Glutamatergic neuron (in vitro differentiated cells): Measurements from ENCODE around the gene WDR27. TPM values are rescaled to one million over a fixed set of nuclear protein-coding genes. Genes with fewer than 3 reads are reported as not detected.

Source experiments
- DNase-seq: peaks from one replicate; pipeline ENCODE4 v3.0.0; 2022
- H3K27ac Mint-ChIP-seq: one replicate; pipeline ENCODE4 v1.8.0; 2020; ENCODE audit warnings: mild to moderate bottlenecking, mixed read lengths, inconsistent platforms; ENCODE audit not compliant: unreplicated experiment
- H3K27me3 Mint-ChIP-seq: one replicate; pipeline ENCODE4 v1.8.0; 2020; ENCODE audit warnings: mild to moderate bottlenecking, moderate library complexity, mixed read lengths, inconsistent platforms; ENCODE audit not compliant: unreplicated experiment
- H3K36me3 Mint-ChIP-seq: one replicate; pipeline ENCODE4 v1.8.0; 2020; ENCODE audit warnings: mild to moderate bottlenecking, mixed read lengths, inconsistent platforms; ENCODE audit not compliant: unreplicated experiment
- H3K4me1 Mint-ChIP-seq: one replicate; pipeline ENCODE4 v1.8.0; 2020; ENCODE audit warnings: mild to moderate bottlenecking, low read depth, mixed read lengths, inconsistent platforms; ENCODE audit not compliant: unreplicated experiment
- H3K4me3 Mint-ChIP-seq: one replicate; pipeline ENCODE4 v1.8.0; 2020; ENCODE audit warnings: mild to moderate bottlenecking, mixed read lengths, inconsistent platforms; ENCODE audit not compliant: unreplicated experiment
- H3K9me3 Mint-ChIP-seq: one replicate; pipeline ENCODE4 v1.8.0; 2020; ENCODE audit warnings: mild to moderate bottlenecking, moderate library complexity, mixed read lengths, inconsistent platforms; ENCODE audit not compliant: unreplicated experiment
- CTCF ChIP-seq: fragments of 200-600 bp; sonication (generic); IDR thresholded peaks from one replicate; pipeline ENCODE4 v1.5.0; 2021; ENCODE audit not compliant: partially characterized antibody, unreplicated experiment
- total RNA-seq: library from RNA; stranded (reverse); fragmentation: NEBNext Ultra II Directional; extraction: Animal tissue kit (Norgen Biotek cat#: 25700); gene quantifications from one replicate; pipeline ENCODE4 v1.2.1, GENCODE V29; 2021; ENCODE audit not compliant: unreplicated experiment

The WDR27 gene
- total RNA-seq, 1 donor from 2014 or later = 64.8 TPM

- Mint-ChIP-seq H3K4me1 (peaks cover 5% of the 10 kb centered on the region), H3K27me3 (peaks cover 11% of the 10 kb centered on the region), H3K9me3 (peaks cover 14% of the 10 kb centered on the region), H3K27ac (no peak overlapping the region), H3K36me3 (no peaks in the 10 kb centered on the region), H3K4me3 (peak overlapping the region; percentile 90)
- DNase-seq = peak; percentile 43
- TF ChIP-seq CTCF = no peak
These were observed 20.8 kb upstream of the WDR27 start for GRCh38 chr6:169722362-169723199.

- TF ChIP-seq CTCF = no peak
- no peaks in the 10 kb centered on the region for H3K36me3 Mint-ChIP-seq
- H3K4me3 Mint-ChIP-seq = no peak overlapping the region
- no peak for DNase-seq
- H3K27me3 Mint-ChIP-seq = peaks cover 8% of the 10 kb centered on the region
- H3K9me3 Mint-ChIP-seq = peaks cover 10% of the 10 kb centered on the region
- no peak overlapping the region for H3K27ac Mint-ChIP-seq
- H3K4me1 Mint-ChIP-seq = peaks cover 3% of the 10 kb centered on the region
These were observed 18.5 kb upstream of the WDR27 start for GRCh38 chr6:169720207-169720855.

- no peak for TF ChIP-seq CTCF
- H3K36me3 Mint-ChIP-seq = no peaks in the 10 kb centered on the region
- H3K27me3 Mint-ChIP-seq = peaks cover 4% of the 10 kb centered on the region
- H3K9me3 Mint-ChIP-seq = peaks cover 6% of the 10 kb centered on the region
- H3K27ac Mint-ChIP-seq = no peak overlapping the region
- H3K4me1 Mint-ChIP-seq = peaks cover 3% of the 10 kb centered on the region
- no peak for DNase-seq
- H3K4me3 Mint-ChIP-seq = no peak overlapping the region
These were observed 17.3 kb upstream of the WDR27 start for GRCh38 chr6:169719117-169719516.

- no peak for TF ChIP-seq CTCF
- no peaks in the 10 kb centered on the region for H3K27me3 Mint-ChIP-seq
- DNase-seq = no peak
- no peaks in the 10 kb centered on the region for H3K4me1 Mint-ChIP-seq
- no peak overlapping the region for H3K4me3 Mint-ChIP-seq
- H3K27ac Mint-ChIP-seq = no peak overlapping the region
- H3K9me3 Mint-ChIP-seq = no peaks in the 10 kb centered on the region
- H3K36me3 Mint-ChIP-seq = no peaks in the 10 kb centered on the region
These were observed 12.8 kb upstream of the WDR27 start for GRCh38 chr6:169714595-169714994.

- DNase-seq = no peak
- Mint-ChIP-seq H3K4me3 (no peak overlapping the region), H3K9me3 (no peaks in the 10 kb centered on the region), H3K36me3 (no peaks in the 10 kb centered on the region), H3K27me3 (no peaks in the 10 kb centered on the region), H3K4me1 (no peaks in the 10 kb centered on the region), H3K27ac (no peak overlapping the region)
- TF ChIP-seq CTCF = no peak
These were observed 12.3 kb upstream of the WDR27 start for GRCh38 chr6:169714178-169714577.
